GM21528 (cell line): ENCODE data around the gene RAD23B.
"Not testable (repeated sequence)": the region's sequence is repeated elsewhere in the genome, so short reads cannot be mapped to it uniquely, and the experiment has no call there.

Source experiments
- ATAC-seq: cut with Tn5 transposase; IDR thresholded peaks from one replicate; pipeline ENCODE4 v1.9.1; 2021; ENCODE audit warnings: mild to moderate bottlenecking, moderate library complexity; ENCODE audit not compliant: unreplicated experiment, low FRiP score

RAD23B gene

DNA sequence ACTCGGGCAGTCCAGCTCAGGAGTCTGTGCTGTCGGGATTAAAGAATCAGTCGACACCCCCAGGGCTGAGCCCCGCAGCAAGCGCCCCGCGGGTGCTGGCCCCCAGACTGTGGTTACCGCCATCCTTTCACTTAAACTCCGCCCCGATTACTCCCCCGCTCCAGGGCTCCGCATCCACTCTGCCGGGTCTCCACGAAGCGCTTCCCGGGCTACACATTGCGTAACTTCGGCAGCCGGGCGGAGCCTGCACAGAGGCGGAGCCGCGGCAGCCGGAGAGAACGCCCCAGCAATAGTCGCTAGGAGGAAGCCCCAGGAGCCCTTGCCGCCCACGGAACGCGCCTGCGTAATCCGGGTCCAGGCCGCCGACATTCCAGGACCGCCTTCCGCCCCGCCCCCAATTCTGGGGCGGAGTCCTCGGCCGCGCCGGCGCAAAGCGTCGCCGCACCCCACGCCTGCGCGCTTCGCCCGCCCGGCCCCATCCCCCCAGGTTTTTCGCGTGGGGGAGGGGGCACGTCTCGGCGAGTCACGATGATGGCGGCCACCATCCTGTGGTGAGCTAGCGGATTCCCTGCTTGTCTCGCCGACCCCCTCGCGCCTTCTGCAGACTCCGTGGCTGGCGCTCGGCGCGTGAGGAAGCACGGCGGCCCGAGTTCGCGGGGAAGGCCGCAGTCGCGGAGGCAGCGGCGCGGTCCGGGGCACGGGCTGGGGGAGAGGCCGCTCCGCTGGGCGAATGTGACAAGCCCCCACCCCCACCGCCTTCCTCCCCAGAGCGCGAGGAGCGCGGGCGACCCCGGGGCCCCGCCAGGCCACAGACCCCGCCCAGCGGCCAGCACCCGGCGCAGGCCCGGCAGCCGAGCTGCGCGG, at the start of gene RAD23B:
Gene RAD23B, plus strand, starts transcription at position 521 of the 864 bp plus-strand sequence. CDS start 351 bp downstream, outside the sequence.
- ATAC-seq: peak; percentile 88

GRCh38 chr9:107235765-107236442, 47.2 kb upstream of the RAD23B start:
- no peak for ATAC-seq

DNA sequence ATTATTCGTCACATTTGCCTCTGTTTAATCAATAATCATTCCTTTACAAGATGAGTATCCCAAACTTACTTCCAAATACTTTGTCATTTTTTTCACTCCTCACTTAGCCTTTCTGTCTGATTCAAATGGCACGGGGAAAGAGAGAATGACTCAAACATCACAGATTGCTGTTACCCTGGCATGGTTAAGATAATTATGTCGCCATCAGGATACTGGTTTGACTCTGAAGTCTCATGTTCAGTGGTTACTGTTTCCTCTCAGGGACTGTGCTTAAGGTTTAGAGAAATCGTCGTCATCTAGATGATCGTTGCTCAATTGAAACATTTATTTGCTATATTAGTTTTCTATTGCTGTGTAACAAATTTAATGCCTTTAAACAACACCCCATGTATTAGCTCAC, 45.2 kb upstream of the RAD23B start:
- peak; percentile 54 for ATAC-seq

GRCh38 chr9:107239474-107239873, 43.6 kb upstream of the RAD23B start:
- no peak for ATAC-seq

DNA sequence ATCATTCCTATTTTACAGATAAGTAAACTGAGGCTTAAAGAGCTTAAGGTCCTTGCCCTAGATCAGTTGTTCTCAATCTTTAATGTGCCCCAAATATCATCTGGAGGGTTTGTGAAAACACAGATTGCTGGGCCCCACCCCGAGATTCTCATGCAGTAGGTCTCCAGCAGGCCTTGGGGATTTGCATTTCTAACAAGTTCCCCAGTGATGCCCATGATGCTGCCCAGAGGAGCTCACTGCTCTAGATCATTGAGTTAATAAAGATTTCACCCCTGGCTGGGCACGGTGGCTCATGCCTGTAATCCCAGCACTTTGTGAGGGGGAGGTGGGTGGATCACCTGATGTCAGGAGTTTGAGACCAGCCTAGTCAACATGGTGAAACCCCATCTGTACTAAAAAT, 42.8 kb upstream of the RAD23B start:
- ATAC-seq: no peak

DNA sequence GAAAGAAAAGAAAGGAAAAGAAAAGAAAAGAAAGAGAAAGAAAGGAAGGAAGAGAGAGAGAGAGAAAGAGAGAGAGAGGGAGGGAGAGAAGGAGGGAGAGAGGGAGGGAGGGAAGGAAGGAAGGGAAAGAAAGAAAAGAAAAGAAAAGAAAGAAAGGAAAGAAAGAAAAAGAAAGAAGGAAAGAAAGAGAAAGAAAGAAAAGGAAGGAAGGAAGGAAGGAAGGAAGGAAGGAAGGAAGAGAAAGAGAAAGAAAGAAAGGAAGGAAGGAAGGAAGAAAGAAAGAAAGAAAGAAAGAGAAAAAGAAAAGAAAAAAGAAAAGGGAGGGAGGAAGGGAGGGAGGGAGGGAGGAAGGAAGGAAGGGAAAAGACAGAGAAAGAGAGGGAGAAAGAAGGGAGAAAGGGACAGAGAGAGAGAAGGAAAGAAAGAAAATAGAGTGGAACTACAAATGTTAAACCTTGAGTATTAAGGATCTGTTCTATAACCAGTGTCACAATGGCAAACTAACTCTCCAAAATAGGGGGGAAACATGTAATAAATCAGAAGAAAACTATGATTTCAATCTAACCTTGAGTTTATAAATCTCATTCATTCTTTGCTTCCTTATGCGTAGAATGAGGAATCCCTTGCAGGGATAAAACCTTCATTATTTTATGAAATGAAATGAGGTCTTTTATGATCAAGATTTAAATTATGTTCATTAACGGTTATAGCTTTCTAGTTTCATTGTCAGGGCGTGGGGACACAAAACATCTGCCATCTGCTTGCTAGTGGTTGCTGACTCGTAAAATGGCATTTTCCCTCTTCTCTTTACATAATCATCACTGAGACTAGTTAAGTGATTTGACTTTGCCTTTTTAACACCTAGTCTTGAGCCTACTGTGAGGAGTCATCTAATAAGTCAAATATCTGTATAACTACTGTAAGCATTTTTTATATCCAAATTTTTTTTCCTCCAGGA, 40.7 kb upstream of the RAD23B start:
- no peak for ATAC-seq

DNA sequence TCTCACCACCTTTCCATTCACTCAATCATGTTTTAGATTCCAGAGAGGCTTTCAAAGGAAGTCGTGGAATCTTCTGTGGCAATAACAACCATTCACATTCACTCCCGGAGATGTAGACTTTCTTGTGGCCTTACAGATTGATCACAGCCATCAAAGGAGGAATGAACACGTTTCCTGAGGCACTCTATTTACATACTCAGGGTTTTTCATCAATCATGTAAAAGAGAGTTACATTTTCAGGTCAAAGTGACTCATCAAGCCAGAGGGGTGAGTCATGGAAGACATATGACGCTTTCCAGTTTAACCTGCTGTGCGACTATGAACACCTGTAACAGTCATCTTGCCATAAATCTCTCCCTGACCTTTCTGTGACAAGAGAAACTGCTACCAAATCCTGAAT, 39.3 kb upstream of the RAD23B start:
- no peak for ATAC-seq

DNA sequence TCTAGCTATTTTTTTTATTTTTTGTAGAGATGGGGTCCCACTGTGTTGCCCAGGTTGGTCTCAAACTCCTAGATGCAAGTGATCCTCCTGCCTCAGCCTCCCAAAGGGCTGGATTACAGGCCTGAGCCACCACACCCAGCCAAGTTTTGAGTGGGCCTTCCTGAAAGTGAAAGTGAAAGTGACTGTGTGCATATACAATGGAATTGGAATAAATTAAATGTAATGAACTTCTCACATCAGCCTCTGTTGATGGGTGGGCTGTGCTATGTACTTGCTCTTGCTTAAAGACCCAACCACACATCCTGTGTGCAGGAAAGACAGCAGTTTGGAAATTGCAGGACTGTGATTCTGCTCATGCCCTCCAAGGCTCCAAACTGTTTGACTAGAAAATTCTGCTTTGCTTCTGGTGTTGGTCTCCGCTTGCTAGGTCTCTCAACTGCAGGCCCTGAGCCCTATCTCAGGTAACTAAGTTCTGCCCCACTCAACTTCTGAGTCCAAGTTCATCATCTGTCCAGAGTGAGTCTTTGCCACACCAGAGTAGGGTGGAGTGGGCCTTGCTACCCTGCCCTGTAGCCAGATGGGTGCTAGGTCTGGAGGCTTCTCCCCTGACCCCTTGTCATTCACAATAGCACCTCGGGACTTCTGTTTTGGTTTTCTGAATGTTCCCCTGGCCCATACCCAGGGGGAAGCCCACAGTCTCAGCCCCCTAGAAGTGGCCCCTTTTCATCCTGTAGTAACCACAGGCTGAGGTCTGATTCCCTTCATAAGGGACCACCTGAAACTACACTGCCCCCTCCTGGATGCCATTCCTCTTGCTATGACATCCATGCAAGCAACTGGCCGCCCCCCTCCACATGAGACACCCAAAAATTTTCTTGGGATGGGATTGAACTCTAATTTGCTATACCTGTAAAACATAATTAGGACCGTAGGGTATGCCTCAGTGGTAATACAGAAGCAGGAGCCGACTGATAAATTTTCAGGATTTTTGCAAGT, 36.5 kb upstream of the RAD23B start:
- ATAC-seq: no peak

DNA sequence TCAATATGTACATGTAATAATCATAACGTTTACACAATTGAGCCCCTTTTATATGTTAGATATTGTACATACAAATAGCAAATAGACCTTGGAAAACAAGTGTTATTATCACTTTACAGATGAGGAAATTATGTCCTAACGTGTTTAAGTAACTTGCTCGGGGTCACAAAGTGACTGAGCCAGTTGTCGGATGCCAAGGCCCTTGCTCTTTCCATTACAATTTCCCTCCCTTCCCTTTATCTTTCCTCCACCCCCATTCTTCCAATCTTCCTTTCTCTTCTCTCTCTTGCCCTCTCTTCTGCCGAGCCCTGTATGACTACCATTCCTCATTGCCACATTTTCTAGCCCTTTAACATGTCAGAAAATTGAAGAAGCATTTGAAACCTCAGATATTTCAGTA, 34.4 kb upstream of the RAD23B start:
- ATAC-seq: no peak

GRCh38 chr9:107249131-107249533, 33.9 kb upstream of the RAD23B start:
- ATAC-seq: no peak

GRCh38 chr9:107249665-107250285, 33.3 kb upstream of the RAD23B start:
- ATAC-seq: no peak

- ATAC-seq: no peak
Observed at GRCh38 chr9:107251756-107252322, 31.2 kb upstream of the RAD23B start.

GRCh38 chr9:107258919-107259318, 24.2 kb upstream of the RAD23B start:
- ATAC-seq: no peak

- not testable (repeated sequence) for ATAC-seq
Observed at GRCh38 chr9:107259751-107260313, 23.2 kb upstream of the RAD23B start.

DNA sequence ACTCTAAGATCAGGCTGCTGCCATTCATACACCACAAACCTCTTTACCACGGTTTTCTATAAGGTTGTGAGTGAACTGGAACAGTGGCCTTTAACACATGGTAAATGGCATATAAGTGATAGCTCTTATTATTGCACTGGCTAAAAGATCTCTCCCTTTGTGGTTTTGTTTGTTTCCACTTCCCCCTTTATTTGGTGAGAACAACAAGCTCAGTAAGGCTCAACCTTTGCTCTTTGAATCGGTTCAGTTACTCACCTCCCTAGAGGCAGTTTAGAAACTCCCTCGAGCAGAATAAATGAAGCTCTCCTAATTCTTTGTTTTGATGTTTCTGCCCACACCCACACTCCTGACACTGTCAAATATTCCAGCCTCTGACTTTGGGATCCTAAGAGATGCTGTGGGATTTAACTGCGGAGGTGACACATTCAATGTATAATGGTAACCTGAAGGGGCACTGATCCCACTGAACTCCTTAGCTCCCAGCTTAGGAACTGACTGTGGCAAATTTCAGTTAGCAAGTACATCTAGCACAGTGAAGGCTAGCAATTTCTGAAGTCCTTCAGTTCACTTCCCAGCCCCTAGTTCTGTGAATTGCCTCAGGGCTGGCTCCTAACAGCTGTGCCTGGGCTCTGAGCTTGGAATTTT, 22.5 kb upstream of the RAD23B start:
- ATAC-seq: peak; percentile 100

DNA sequence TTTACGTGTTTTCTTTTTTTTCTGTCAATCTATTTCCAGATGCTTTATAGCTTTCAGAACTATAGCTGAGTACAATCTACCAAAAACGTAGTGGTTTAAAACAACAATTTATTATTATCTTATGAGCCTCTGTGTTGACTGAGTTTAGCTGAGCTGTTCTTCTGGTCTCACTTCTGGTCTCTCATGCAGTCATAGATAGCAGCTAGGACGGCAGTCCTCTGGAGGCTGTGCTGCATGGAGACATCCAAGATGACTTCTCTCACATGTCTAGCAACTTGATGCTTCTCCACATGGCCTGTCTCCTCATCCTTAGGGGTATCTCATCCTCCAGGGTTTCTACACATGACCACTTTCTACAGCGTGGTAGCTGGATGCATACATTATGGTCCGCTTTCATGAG, 22.0 kb upstream of the RAD23B start:
- peak; percentile 29 for ATAC-seq

DNA sequence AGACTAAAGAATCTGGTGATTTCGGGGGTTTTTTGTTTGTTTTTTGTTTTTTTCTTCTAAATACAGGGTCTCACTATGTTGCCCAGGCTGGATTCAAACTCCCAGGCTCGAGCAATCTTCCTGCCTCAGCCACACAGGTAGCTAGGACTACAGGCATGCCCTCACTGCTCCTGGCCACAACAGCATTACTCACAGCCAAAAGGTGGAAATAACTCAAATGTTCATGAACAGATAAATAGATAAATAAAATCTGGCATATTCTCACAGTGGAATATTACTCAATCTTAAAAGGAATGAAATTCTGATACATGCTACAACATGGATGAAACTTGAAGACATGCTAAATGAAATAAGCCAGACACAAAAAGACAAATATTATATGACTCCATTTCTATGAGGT, 19.8 kb upstream of the RAD23B start:
- no peak for ATAC-seq
